ENCODE results near the gene PGBD5.

GRCh38 chr1:230312676-230313075 is 113.5 kb downstream of the PGBD5 start:
- TF ChIP-seq CTCF (optimal IDR thresholded peaks at IDR 0.05 in 1 of 3, IDR thresholded peaks at IDR 0.05 in 1 of 3, conservative IDR thresholded peaks at IDR 0.05 in 1 of 3; ENCODE audit: extremely low read depth in 1 of 3, insufficient read depth in 2 of 3, low read length in 3 of 3) (no peak), EZH2 (IDR thresholded peaks at IDR 0.05; ENCODE audit: low read length) (no peak)

All from keratinocyte (primary cell).